ENCODE results near the gene UBQLN2. TPM values are rescaled to one million over a fixed set of nuclear protein-coding genes. Genes with fewer than 3 reads are reported as not detected.
"Not testable (repeated sequence)": the region's sequence is repeated elsewhere in the genome, so short reads cannot be mapped to it uniquely, and the experiment has no call there.

Gene UBQLN2
- total and polyA plus RNA-seq, 2 of the 8 experiments (the other 6 are each of a cell fraction or from before 2014, with no cell fraction given) = 21.0 to 35.3 TPM

GRCh38 chrX:56529482-56530007 is 33.9 kb upstream of the UBQLN2 start:
- H3K56ac ChIP-seq (replicated peaks; ENCODE audit: insufficient read length, low read depth, low read length); H3K18ac ChIP-seq (ENCODE audit: extremely low read depth, low read length); CTCF ChIA-PET (ENCODE audit: partially characterized antibody); POLR2A ChIA-PET (ENCODE audit: partially characterized antibody); H3K4me1 ChIP-seq (replicated peaks in 1 of 4; ENCODE audit: control insufficient read depth in 3 of 4, insufficient read depth in 4 of 4, low read length in 3 of 4); H3K9ac ChIP-seq (replicated peaks in 1 of 4; ENCODE audit: extremely low read depth in 1 of 4, low read depth in 3 of 4, low read length in 3 of 4); H3K27me3 ChIP-seq (replicated peaks in 1 of 4; ENCODE audit: control insufficient read depth in 3 of 4, extremely low read depth in 1 of 4, insufficient read depth in 3 of 4, low read length in 3 of 4); H4K8ac ChIP-seq (ENCODE audit: extremely low read depth, insufficient read depth, low read length); H2BK15ac ChIP-seq (ENCODE audit: low read length); H3K4me2 ChIP-seq (ENCODE audit: insufficient read depth in 1 of 2, low read depth in 2 of 2, low read length in 2 of 2); H2BK120ac ChIP-seq (replicated peaks; ENCODE audit: low read depth, low read length); H3K79me2 ChIP-seq (ENCODE audit: control insufficient read depth in 1 of 2, insufficient read depth in 2 of 2, low read length in 2 of 2); H4K20me1 ChIP-seq (replicated peaks in 1 of 2; ENCODE audit: control insufficient read depth in 1 of 2, insufficient read depth in 2 of 2, low read length in 2 of 2); H2BK12ac ChIP-seq (ENCODE audit: low read depth, low read length); FAIRE-seq; H2AK5ac ChIP-seq (ENCODE audit: low read depth, low read length); H3K79me1 ChIP-seq (ENCODE audit: low read depth, low read length); H3K23me2 ChIP-seq (ENCODE audit: low read depth, low read length); H2AFZ ChIP-seq (ENCODE audit: low read length); H3K23ac ChIP-seq (ENCODE audit: insufficient read length); H2BK5ac ChIP-seq (ENCODE audit: low read depth, low read length); H3K14ac ChIP-seq (ENCODE audit: insufficient read length); H4K91ac ChIP-seq (replicated peaks; ENCODE audit: insufficient read length, low read length); DNase-seq (ENCODE audit: low read depth in 1 of 2, low spot score in 2 of 2); H3K27ac ChIP-seq (ENCODE audit: low read depth, low read length); H3K4me3 ChIP-seq (ENCODE audit: extremely low read depth in 1 of 4, insufficient read depth in 2 of 4, low read depth in 3 of 4, low read length in 4 of 4); H4K5ac ChIP-seq (ENCODE audit: insufficient read length, low read depth, low read length); H2BK20ac ChIP-seq (ENCODE audit: low read length); H3K9me3 ChIP-seq (ENCODE audit: insufficient read depth in 2 of 2, low read depth in 1 of 2, low read length in 1 of 2); H3K36me3 ChIP-seq (ENCODE audit: control insufficient read depth in 2 of 4, insufficient read depth in 4 of 4, low read length in 3 of 4); H3K4ac ChIP-seq (replicated peaks; ENCODE audit: insufficient read length, low read depth, low read length): not testable (repeated sequence)
- 92% methylated on average over 1 of the region's 2 CpGs; no CpG with 5 or more reads in 1 of the 2 experiments for WGBS, 2 experiments (ENCODE audit: extremely low coverage in 1 of 2, insufficient coverage in 1 of 2, insufficient read length in 1 of 2, insufficient replicate concordance in 2 of 2, low coverage in 1 of 2, low lambda C conversion rate in 2 of 2, missing lambda C conversion rate in 1 of 2)

Measured in H1 (cell line).